Calu3 (cell line): ENCODE measurements around the gene AGAP9. TPM values are rescaled to one million over a fixed set of nuclear protein-coding genes. Genes with fewer than 3 reads are reported as not detected.

Experiments
- BruUV-seq: library from RNA; stranded (reverse); fragments of 400-500 nt; replicated peaks from 2 replicates; lab custom pipeline; 2021; lab: Mats Ljungman, UMichigan
- CTCF ChIA-PET: fragments of 300-600 bp; sonication (Branson Sonifier 250); formaldehyde crosslinking; loops from one replicate; lab custom pipeline; 2022; ENCODE audit warnings: antibody characterized with exemption; lab: Charles Lee
- DNase-seq: peaks from one replicate; pipeline ENCODE4 v3.0.0; 2022
- H3K27ac Mint-ChIP-seq: one replicate; pipeline ENCODE4 v1.8.0; 2022; ENCODE audit warnings: mixed read lengths; ENCODE audit not compliant: unreplicated experiment
- H3K27me3 Mint-ChIP-seq: one replicate; pipeline ENCODE4 v1.8.0; 2022; ENCODE audit warnings: mixed read lengths; ENCODE audit not compliant: unreplicated experiment
- H3K36me3 Mint-ChIP-seq: one replicate; pipeline ENCODE4 v1.8.0; 2022; ENCODE audit warnings: mild to moderate bottlenecking, moderate library complexity, mixed read lengths; ENCODE audit not compliant: insufficient read depth, unreplicated experiment
- H3K4me1 Mint-ChIP-seq: one replicate; pipeline ENCODE4 v1.8.0; 2022; ENCODE audit warnings: mild to moderate bottlenecking, low read depth, mixed read lengths; ENCODE audit not compliant: unreplicated experiment
- H3K4me3 Mint-ChIP-seq: one replicate; pipeline ENCODE4 v1.8.0; 2022; ENCODE audit warnings: mild to moderate bottlenecking, low read depth, moderate library complexity, mixed read lengths; ENCODE audit not compliant: unreplicated experiment
- H3K9me3 Mint-ChIP-seq: one replicate; pipeline ENCODE4 v1.8.0; 2022; ENCODE audit warnings: low read depth, mixed read lengths; ENCODE audit not compliant: unreplicated experiment
- intact Hi-C: fragments of 100-400 bp; cut with micrococcal nuclease; formaldehyde crosslinking; loops from one replicate; pipeline ENCODE4 v1.10.0; 2022; ENCODE audit not compliant: unreplicated experiment
- total RNA-seq: library from RNA; stranded (reverse); gene quantifications from 2 replicates; pipeline ENCODE4 v1.2.3, GENCODE V29; 2022
- TF ChIP-seq, protein P1 (sequence below): fragments of 200-600 bp; IDR thresholded peaks from one replicate; pipeline ENCODE4 v1.8.0; 2022; ENCODE audit warnings: antibody characterized with exemption; ENCODE audit not compliant: unreplicated experiment

AGAP9 gene
- total RNA-seq, 1 experiment from 2014 or later: 17.6 TPM

DNA sequence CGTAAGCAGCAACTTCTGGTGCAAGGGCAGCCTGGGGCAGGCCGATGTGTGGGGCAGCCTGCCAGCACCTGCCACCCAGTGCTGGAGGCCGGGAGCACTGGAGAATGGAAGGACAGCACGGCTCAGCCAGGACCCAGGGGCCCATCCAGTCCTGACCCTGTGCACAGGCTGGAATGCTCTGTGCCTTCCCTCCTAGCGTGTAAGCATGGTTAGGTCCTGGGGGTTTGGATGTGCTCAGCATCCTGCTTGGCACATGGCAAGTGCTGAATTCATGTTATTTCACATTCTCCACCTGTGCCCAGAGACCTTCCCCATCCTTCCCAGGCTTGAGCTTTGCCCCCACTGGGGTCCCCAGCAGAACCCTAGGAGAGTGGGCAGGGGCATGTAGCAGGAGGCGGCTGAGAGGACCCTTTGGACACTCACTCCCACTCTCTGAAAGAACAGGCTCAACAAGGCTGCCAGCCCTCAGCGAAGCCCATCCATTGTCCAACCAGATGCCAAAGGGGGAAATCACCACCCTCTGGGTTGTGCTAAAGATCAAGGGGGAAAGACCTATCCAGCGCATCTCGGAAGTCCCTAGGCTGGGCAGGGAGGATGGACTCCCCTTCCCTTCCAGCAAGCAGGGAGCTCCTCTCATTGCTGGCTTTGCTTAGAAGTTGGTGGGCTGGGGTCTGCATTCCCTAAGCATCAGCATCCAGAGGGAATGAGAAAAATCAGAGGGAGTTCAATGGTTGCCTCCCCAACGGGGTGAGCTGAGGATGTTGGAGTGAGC is 69.2 kb downstream of the AGAP9 start:
- TF ChIP-seq, protein P1, sequence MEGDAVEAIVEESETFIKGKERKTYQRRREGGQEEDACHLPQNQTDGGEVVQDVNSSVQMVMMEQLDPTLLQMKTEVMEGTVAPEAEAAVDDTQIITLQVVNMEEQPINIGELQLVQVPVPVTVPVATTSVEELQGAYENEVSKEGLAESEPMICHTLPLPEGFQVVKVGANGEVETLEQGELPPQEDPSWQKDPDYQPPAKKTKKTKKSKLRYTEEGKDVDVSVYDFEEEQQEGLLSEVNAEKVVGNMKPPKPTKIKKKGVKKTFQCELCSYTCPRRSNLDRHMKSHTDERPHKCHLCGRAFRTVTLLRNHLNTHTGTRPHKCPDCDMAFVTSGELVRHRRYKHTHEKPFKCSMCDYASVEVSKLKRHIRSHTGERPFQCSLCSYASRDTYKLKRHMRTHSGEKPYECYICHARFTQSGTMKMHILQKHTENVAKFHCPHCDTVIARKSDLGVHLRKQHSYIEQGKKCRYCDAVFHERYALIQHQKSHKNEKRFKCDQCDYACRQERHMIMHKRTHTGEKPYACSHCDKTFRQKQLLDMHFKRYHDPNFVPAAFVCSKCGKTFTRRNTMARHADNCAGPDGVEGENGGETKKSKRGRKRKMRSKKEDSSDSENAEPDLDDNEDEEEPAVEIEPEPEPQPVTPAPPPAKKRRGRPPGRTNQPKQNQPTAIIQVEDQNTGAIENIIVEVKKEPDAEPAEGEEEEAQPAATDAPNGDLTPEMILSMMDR: no peak

GRCh38 chr10:47453141-47454007 is 70.1 kb downstream of the AGAP9 start:
- no peak for DNase-seq
- H3K36me3 Mint-ChIP-seq: no peaks in the 10 kb centered on the region
- BruUV-seq: no TSS peak
- peaks cover 31% of the 10 kb centered on the region for H3K27me3 Mint-ChIP-seq
- H3K4me3 Mint-ChIP-seq: no peak overlapping the region
- CTCF ChIA-PET: no interaction called here
- peaks cover 2% of the 10 kb centered on the region for H3K9me3 Mint-ChIP-seq
- intact Hi-C loops: no loop called here
- peaks cover 8% of the 10 kb centered on the region for H3K4me1 Mint-ChIP-seq
- TF ChIP-seq, protein P1: no peak
- H3K27ac Mint-ChIP-seq: no peak overlapping the region

More for the DNA sequence above, 69.2 kb downstream of the AGAP9 start:
- peaks cover 31% of the 10 kb centered on the region for H3K27me3 Mint-ChIP-seq
- H3K27ac Mint-ChIP-seq: no peak overlapping the region
- intact Hi-C loops: no loop called here
- no TSS peak for BruUV-seq
- H3K36me3 Mint-ChIP-seq: peaks cover 6% of the 10 kb centered on the region
- CTCF ChIA-PET: no interaction called here
- no peak for DNase-seq
- H3K9me3 Mint-ChIP-seq: peaks cover 2% of the 10 kb centered on the region
- peaks cover 16% of the 10 kb centered on the region for H3K4me1 Mint-ChIP-seq
- H3K4me3 Mint-ChIP-seq: no peak overlapping the region

- Mint-ChIP-seq H3K4me3 (no peak overlapping the region), H3K36me3 (no peaks in the 10 kb centered on the region), H3K27me3 (peaks cover 31% of the 10 kb centered on the region), H3K27ac (no peak overlapping the region), H3K9me3 (no peaks in the 10 kb centered on the region), H3K4me1 (peaks cover under 1% of the 10 kb centered on the region)
- intact Hi-C loops: no loop called here
- no TSS peak for BruUV-seq
- TF ChIP-seq, protein P1: no peak
- no peak for DNase-seq
- CTCF ChIA-PET: no interaction called here
These were observed 70.8 kb downstream of the AGAP9 start for GRCh38 chr10:47452495-47453140.

DNA sequence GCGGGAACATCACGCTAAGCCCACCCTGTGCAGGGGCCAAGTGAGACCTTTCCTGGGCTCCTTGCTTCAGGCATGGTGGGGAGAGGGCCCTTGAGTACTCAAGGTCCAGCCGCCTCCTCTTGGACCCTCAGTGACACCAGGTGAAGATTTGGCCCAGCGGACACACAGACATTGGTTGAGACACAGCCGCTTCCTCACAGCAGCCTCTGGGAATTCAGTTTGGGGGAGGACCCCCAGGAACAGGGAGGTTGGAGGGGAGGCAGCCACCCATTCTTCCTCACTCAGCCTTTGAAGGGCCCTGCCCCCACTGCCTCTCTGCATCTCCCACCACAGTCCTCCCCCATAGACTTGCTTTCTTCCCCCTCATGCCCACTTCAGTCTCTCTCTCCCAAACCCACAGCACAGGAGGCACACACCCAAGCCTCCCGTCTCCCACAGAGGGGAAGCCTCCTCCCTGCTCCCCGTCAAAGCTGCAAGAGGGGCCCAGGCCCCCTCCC is 71.4 kb downstream of the AGAP9 start:
- TF ChIP-seq, protein P1: no peak
- BruUV-seq: no TSS peak
- Mint-ChIP-seq H3K4me1 (no peaks in the 10 kb centered on the region), H3K36me3 (no peaks in the 10 kb centered on the region), H3K4me3 (no peak overlapping the region), H3K9me3 (no peaks in the 10 kb centered on the region), H3K27me3 (peaks cover 31% of the 10 kb centered on the region), H3K27ac (no peak overlapping the region)
- CTCF ChIA-PET: no interaction called here
- intact Hi-C loops: no loop called here
- DNase-seq: no peak
